GM18507 (cell line): ENCODE measurements around the gene ZP2.
"Not testable (repeated sequence)": the region's sequence is repeated elsewhere in the genome, so short reads cannot be mapped to it uniquely, and the experiment has no call there.

ENCODE experiments used
- DNase-seq: peaks from one replicate; pipeline ENCODE4 v3.0.0; 2011; ENCODE audit warnings: low read depth; ENCODE audit not compliant: insufficient read length; ENCODE audit errors: extremely low spot score
- FAIRE-seq: peaks from 2 replicates; lab custom pipeline; 2011; peaks lifted over from hg19 to GRCh38; lab: Jason Lieb, UNC

Gene ZP2

DNA sequence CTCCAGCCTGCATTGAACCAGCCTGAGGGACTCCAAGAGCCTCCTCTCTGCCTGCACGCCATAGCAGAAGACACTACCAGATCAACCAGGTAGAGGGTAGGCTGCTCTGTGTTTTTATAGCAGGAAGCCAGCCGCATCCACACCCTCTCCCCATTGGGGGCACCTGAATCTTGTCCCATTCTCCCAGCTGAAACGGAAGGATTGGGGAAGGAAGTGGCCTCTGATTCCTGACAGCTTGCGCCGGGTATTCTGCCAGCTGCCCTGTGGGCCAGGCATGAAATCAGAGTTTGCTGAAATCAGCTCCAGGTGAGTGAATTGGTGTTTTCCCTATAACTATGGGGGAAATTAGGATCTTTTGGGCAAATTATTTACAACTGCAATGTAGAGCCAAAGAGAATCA, at the start of gene ZP2:
ZP2 (minus strand) TSS at position 89 of the 400 bp plus-strand sequence; CDS start at position 62, 27 bp downstream.
- DNase-seq = no peak
- no peak for FAIRE-seq

DNA sequence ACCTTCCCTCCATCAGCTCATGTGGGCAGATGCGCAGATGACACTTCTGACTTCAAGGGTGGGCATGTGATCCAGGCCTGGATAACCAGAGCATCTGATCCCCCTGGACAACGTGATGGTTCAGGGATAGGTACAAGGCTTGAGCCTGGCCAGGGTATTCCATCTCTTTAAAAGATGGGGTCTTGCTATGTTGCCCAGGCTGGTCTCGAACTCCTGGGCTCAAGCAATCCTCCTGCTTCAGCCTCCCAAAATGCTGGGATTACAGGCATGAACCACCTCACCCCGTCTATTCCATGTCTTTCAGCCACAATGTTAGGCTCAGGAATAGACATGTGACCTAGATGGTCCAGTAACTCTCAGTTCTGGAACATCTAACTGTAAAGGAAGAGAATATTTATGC, 45.9 kb upstream of the ZP2 start:
- no peak for FAIRE-seq
- DNase-seq = no peak

DNA sequence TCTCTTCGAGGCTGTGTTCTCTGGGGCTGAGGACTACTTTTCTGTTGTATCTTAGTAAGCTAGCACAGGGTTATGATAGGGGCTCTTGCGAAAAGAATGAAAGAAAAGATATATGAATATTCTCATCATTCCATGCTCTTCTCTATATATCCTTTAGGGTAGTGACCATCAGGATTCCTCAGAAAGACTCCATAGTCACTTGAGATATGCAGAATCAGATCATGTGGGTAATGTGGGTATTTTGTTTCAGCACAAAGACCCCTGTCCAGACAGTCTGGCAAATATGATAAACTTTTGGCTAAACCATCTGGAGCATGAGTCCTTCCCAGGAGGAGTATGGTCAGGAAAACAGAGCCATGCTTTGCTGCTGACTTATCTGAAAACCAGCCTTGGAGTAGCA, 45.3 kb upstream of the ZP2 start:
- FAIRE-seq (no peak), DNase-seq (no peak)

DNA sequence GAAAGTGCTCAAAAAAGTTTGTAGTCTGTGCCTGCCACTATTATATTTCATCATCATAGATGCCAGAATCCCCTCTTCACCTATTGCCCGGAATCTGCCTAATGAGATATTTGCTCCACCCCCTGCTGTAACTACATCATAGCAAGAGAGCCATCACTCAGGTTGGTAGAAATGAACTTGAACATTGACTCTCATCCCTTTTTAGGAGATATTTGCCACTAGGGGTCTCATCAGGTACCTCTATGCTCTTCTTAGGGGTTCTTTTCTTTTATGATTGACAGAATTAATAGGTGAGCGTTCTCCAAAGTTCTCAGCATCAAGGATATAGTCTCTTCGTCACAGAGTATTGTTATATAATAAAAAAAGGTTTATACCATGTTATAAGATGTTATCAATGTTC, 42.1 kb upstream of the ZP2 start:
- DNase-seq (no peak), FAIRE-seq (no peak)

DNA sequence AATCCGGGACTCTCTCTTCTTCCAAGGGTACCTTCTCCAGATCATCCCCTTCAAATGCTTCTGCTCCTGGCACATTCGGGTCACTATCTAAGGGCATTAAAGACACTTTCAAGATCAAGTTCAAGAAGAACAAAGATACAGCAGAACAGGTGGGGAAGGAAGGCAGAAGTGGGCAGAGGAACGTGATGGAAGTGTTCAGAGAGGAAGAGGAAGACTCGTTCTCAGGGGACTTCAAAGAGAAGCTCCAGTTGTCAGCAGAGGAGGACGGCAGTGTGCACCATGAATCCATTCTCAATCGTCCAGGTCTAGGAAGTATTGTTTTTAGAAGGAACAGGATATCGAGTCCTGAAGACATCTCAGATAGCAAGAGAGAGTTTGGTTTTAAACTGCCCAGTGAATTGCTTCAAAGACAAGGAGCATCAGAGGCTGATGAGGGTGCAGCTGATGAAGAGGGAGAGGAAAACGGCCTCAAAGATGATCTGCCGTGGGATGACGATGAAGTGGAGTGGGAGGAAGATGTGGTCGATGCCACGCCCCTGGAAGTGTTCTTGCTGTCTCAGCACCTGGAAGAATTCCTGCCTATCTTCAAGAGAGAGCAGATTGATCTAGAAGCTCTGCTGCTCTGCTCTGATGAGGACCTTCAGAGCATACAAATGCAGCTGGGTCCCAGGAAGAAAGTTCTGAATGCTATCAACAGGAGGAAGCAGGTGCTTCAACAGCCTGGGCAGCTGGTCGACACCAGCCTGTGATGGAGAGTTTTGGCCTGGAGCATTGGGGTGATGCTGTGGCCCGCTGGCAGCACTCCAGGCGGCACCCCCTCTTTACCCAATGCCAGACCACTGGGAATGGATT, 38.9 kb upstream of the ZP2 start:
- FAIRE-seq (no peak), DNase-seq (no peak)

DNA sequence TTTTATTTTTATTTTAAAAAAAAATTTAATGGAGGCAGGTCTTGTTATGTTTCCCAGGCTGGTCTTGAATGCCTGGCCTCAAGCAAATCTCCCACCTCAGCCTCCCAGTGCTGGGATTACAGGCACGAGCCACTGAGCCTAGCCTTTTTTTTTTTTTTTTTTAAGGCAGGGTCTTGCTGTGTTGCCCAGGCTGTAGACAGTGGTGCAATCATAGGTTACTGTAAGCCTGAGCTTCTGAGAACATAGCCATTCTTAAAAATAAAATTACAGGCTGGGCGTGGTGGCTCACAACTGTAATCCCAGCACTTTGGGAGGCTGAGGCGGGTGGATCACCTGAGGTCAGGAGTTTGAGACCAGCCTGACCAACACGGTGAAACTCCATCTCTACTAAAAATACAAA, 36.8 kb upstream of the ZP2 start:
- DNase-seq, FAIRE-seq: not testable (repeated sequence)

DNA sequence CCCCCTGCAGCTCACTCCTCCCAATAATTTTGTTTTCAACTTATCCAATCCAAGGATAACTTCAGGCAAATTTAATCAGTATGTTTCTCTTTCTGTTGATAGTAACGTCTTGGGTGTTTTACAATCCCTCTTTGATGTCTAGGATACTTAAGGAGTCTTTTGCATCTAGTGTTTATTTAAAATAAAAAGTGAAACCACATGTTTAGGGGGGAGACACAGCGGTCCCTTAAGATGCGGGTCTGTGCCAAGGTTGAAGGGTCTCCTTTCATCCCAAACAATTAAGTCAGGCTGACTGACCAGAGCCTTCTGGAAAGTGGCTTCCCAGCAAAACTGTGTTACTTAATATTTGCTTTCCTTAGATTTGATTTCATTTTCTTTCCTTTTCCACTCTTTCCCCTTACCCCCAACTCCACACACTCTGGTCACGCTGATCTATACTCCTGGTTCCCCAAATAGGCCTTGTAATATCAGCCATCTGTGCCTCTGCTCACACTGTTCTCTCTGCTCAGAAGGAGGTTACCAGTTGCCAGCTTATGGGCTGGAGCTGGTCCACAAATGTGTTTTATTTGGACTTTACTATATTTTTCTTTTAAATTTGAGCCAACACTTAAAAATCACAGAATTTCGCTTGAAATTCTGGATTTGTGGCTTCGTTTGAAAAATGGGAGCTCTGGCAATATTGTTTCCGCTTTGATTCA, 33.3 kb upstream of the ZP2 start:
- DNase-seq = no peak
- FAIRE-seq = no peak

DNA sequence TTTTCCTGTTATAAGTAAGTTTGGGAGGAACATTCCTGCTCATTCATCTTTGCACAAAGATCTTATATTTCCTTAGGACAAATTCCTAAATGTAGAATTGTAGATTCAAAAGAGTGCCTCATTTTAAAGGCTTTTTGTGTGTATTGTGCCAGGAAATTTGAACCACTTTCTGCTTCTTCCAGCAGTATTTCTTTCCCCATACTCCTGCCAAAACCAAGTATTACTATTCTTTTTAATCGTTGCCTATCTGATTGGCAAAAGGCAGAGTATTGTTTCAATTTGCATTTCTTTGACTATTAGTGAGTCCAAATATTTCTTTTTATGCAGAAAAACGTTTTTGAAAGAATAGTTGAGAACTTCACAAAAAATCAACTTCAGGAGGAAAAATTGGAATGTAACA, 31.4 kb upstream of the ZP2 start:
- DNase-seq (no peak), FAIRE-seq (no peak)

DNA sequence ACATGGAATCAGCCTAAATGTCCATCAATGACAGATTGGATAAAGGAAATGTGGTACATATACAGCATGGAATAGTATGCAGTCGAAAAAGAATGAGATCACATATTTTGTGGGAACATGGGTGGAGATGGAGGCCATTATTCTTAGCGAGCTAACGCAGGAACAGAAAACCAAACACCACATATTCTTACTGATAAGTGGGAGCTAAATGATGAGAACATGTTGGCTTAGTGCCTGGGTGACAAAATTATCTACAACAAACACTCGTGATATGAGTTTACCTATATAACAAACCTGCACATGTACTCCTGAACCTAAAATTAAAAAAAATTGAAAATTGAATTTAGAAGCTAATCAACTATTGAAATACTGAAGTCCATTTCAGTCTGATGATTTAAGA, 28.3 kb upstream of the ZP2 start:
- no peak for FAIRE-seq

DNA sequence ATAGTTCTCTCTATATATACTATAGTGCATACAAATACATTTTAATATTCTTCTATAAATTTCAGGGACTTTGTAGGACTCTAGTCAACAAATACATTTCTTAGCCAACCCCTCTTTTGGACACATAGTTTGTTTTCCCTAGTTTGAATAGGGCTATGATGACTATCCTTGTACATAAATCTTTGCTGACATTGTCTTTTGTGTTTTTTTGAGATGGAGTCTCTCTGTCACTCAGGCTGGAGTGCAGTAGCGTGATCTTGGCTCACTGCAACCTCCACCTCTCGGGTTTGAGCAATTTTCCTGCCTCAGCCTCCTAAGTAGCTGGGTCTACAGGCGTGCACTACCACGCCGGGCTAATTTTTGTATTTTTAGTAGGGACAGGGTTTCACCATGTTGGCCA, 25.5 kb upstream of the ZP2 start:
- DNase-seq (no peak), FAIRE-seq (no peak)

More for the DNA sequence above, 28.3 kb upstream of the ZP2 start:
- DNase-seq = no peak

DNA sequence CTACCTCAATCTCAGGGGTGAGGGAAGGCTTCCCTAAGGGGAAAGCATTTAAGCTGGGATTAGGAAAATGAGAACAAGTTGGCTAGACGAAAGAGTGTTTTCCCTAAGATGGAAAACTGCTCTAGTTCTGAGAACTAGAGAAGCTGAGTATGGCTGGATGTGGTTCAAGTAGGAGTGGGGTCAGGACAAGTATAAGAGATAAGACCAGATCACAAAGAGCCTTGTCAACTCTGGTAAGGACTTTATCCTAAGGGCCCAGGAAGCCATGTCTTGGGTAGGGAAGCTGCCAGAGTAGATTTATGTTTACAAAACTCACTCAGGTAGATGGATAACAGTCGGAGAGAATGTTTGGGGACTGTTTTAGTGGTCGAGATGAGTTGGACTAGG, 23.8 kb upstream of the ZP2 start:
- FAIRE-seq = no peak
- DNase-seq = no peak

DNA sequence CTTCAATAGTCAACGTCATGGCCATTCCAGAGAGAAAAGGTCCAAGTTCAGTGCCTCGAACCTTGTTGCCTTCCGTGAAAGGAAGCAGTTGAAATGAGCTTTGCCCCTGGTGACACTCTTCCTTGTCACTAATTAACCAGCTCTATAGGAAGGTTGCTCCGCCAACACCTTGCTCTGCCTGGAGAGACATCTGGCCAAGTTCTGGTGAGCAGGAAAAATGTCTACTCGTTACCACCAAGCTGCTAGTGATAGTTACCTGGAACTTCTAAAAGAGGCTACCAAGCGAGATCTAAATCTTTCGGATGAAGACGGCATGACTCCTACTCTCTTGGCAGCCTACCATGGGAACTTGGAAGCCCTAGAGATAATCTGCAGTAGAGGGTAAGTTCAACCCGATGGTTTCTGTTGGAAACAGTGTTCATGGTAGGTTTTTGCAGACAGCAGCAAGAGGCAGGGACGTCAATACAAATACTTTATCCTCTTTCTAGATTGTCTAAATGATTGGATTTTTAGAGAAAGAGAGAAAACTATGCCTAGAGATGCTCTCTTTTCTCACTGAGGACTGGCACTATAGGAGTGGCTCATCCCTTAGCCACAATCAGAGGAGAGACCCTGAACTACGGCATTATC, 22.3 kb upstream of the ZP2 start, which contains the start of gene ANKS4B:
ANKS4B (plus strand) TSS at position 179 of the 630 bp plus-strand sequence; CDS start at position 218, 39 bp downstream.
- no peak for DNase-seq
- no peak for FAIRE-seq

DNA sequence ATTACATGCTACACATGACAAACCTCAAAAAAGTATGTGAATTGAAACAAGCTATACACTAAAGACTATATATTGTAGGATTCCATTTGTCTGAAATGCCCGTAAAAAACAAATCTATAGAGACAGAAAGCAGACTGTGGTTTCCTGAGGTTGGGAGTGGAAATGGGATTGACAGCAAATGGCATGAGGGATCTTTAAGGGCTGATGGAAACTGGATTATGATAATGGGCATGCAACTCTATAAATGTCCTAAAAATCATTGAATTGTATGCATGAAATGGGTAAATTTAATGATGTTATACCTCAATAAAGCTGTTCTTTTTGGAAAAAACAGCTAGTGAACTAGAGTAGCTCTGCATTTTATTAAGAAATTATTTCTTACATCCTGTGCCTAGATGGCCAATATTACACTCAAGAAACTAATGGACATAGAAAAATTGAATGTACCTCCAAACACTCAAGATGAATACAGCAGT, 21.7 kb upstream of the ZP2 start:
- FAIRE-seq (no peak), DNase-seq (no peak)

DNA sequence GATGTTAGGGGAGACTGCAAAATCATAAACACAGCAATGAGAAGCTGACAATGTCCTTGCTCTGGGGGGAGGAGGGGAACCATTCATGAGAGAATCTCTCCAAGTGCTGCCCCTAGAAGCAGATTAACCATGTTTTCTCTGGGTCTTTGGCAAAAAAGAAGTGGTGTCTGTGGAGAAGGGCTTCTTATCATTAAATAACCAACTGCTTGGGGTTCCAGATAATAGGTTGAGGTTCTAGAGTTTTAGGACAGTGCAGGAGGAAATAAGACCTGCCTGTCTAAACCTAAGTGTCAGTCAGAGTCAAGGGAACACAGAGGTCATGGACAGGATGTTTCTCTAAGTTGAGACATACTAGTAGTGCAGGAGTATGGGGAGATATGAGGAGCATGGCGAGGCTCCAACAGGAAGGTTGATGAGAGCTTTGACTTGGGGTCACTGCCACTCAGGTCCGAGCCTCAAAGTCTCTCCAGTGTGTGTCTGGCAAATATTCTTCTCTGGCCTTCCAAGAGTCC, 17.0 kb upstream of the ZP2 start:
- FAIRE-seq (no peak), DNase-seq (no peak)

DNA sequence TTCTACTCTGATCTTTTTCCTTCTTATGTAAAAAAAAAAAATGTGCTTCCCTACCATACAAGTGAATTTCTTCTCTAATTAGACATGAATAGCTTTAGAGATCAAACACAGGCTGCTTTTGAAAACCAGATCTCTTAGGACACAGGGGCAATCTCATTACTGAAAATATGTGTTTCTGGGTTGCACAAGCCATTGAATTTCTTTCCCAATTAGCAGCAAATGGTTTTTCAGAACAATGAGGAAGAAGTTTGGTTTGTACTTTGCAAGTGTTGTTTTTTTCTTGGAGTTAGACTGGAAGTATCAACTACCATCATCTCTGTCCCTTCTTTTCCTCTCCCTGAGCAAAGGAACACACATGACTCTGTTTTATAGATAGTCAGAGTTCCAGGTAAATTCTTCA, 16.5 kb upstream of the ZP2 start:
- DNase-seq (no peak), FAIRE-seq (no peak)

DNA sequence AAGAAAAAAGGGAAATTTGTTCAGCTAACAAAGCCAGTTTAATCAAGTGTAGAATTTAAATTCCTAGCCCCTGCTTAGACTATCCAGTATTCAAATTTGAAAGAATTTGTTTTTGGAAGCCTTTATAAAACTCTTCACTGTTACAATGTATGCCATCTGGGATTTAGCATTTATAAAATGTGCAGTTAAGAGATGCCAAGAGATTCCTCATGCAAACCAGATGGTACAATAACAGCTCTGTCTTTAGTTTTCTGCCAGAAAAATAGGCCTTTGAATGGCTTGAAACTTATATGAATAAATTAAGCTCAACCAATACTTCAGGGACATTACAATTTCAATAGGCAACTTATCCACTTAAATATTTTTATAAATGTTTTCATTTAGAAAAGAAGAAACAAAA, 15.4 kb upstream of the ZP2 start:
- FAIRE-seq (no peak), DNase-seq (no peak)

DNA sequence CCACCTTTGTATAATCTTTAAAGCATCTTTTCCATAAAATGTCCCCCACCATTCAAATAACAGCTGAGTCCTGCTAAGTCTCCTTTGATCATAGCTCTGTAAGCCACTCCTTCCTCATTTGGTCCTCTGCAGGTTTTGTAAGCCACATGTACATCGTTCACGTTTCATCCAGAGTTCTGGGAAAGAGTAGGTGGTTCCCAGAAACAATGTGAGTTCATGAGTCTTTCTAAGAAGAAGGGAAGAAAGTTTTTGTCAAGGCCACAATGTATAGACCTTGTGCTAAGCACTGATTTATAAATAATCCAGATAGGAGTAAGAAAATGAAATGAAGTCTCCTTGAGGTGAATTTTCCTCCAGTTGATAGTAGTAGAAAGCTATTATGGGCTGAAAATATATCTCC, 13.4 kb upstream of the ZP2 start:
- FAIRE-seq (no peak), DNase-seq (no peak)

DNA sequence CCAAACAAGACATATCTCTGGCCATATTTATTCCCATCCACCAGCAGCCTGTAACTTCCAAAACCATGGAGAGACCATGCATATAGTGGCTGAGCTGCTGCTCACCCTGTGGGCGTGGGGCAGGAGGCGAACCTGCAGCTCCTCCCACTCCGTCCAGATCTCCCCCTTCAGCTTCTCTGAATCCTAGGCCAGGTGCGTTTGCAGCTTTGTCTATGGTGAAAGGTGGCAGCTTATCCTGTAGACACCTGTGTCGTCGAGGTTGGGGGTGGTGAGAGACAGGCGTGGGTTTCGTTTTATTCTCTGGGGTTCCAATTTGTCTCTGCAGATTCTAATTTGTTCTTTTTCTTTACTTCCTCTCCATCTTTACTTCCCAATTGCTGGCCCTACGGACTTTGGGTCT, 12.4 kb upstream of the ZP2 start:
- DNase-seq (no peak), FAIRE-seq (no peak)

DNA sequence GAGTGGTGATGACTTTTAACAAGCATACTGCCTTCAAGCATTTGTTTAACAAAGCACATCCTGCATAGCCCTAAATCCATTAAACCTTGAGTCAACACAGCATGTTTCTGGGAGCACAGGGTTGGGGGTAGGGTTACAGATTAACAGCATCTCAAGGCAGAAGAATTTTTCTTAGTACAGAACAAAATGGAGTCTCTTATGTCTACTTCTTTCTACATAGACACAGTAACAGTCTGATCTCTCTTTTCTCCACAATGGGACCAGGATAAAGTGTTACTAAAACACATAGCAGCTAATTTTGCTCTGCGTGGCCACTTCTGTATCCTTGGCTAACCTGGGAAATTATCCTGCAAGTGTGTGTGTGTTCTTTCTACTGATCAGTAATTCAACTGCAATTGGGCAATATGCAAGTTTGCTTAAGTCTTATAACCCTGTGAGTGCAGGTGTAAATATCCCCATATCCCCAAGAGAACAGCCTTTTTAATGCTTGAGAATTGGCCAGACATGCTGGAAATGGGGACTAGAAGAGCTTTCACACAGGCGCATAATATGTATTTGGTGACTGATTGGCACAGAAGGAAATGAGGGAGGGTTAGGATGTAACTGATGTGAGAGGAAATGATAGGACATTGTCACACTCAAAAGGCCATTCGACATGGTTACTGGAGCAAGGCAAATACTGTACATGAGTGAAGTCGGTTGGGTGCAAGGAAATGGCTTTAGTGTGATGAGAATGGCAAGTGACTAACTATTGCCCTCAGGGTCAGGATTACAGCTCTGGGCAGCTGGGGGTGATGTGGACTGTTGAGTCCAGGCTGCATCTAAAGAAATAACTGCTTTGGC, 11.3 kb upstream of the ZP2 start:
- DNase-seq (no peak), FAIRE-seq (no peak)
